A673 (cell line): ENCODE data around the gene PLEK2.

Experiments
- EZH2 ChIP-seq: fragments of 200-600 bp; sonication (generic); IDR thresholded peaks from 2 replicates; pipeline ENCODE4 v1.6.1; 2017; ENCODE audit warnings: borderline replicate concordance, low read depth, mild to moderate bottlenecking, mixed read lengths, antibody characterized with exemption, low read length; ENCODE audit not compliant: poor library complexity, severe bottlenecking
- TF ChIP-seq, protein P1 (sequence below): fragments of 300-800, 200-600 bp; sonication (generic); conservative IDR thresholded peaks from 2 replicates; pipeline ENCODE4 v1.5.1; 2017; ENCODE audit warnings: low read depth, mild to moderate bottlenecking, antibody characterized with exemption, low read length, moderate library complexity, mixed read lengths

- TF ChIP-seq, protein P1, sequence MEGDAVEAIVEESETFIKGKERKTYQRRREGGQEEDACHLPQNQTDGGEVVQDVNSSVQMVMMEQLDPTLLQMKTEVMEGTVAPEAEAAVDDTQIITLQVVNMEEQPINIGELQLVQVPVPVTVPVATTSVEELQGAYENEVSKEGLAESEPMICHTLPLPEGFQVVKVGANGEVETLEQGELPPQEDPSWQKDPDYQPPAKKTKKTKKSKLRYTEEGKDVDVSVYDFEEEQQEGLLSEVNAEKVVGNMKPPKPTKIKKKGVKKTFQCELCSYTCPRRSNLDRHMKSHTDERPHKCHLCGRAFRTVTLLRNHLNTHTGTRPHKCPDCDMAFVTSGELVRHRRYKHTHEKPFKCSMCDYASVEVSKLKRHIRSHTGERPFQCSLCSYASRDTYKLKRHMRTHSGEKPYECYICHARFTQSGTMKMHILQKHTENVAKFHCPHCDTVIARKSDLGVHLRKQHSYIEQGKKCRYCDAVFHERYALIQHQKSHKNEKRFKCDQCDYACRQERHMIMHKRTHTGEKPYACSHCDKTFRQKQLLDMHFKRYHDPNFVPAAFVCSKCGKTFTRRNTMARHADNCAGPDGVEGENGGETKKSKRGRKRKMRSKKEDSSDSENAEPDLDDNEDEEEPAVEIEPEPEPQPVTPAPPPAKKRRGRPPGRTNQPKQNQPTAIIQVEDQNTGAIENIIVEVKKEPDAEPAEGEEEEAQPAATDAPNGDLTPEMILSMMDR = no peak
- TF ChIP-seq EZH2 = no peak
Measured at GRCh38 chr14:67447033-67447381, 35.0 kb upstream of the PLEK2 start.
